HepG2 (cell line): ENCODE data around the gene CHKA. TPM values are rescaled to one million over a fixed set of nuclear protein-coding genes. Genes with fewer than 3 reads are reported as not detected.

ENCODE experiments used
- EEA1 ChIP-seq: sonication (generic); formaldehyde crosslinking; IDR thresholded peaks from 2 replicates; pipeline ENCODE4 v1.5.1; 2020; ENCODE audit warnings: mild to moderate bottlenecking, missing genetic modification reagents, borderline replicate concordance
- EP300 ChIP-seq, 3 experiments: sonication (generic) in 1 of 3; formaldehyde crosslinking in 1 of 3; IDR thresholded peaks; 2 replicates each; pipeline versions ENCODE4 v1.5.1 to v1.6.1; 2011 to 2020; ENCODE audit warnings: low read depth in 2 of 3, low read length in 2 of 3, borderline replicate concordance in 1 of 3, improper control_type of control experiment in 1 of 3, mild to moderate bottlenecking in 1 of 3, missing genetic modification reagents in 1 of 3, moderate library complexity in 1 of 3
- GFI1 ChIP-seq: sonication (generic); formaldehyde crosslinking; IDR thresholded peaks from 2 replicates; pipeline ENCODE4 v1.5.0; 2020; ENCODE audit warnings: missing genetic modification reagents, mild to moderate bottlenecking, borderline replicate concordance
- KDM6A ChIP-seq: IDR thresholded peaks from 2 replicates; pipeline ENCODE4 v1.6.1; 2016; ENCODE audit warnings: low read depth
- MYPOP ChIP-seq: sonication (generic); formaldehyde crosslinking; IDR thresholded peaks from 2 replicates; pipeline ENCODE4 v1.8.1; 2023; ENCODE audit warnings: mild to moderate bottlenecking, moderate library complexity, missing genetic modification reagents
- NFIC ChIP-seq: IDR thresholded peaks from 2 replicates; pipeline ENCODE4 v1.6.1; 2012; ENCODE audit warnings: mild to moderate bottlenecking, low read length, inconsistent platforms
- REPIN1 ChIP-seq: sonication (generic); formaldehyde crosslinking; IDR thresholded peaks from 2 replicates; pipeline ENCODE4 v1.8.0; 2022; ENCODE audit warnings: missing genetic modification reagents, low read depth, mild to moderate bottlenecking, borderline replicate concordance
- RFX5 ChIP-seq: IDR thresholded peaks from 2 replicates; pipeline ENCODE4 v1.6.1; 2011; ENCODE audit warnings: low read depth, low read length, improper control_type of control experiment
- ZFP36 ChIP-seq: fragments of 150-350 bp; IDR thresholded peaks from 2 replicates; pipeline ENCODE4 v1.6.1; 2018; ENCODE audit warnings: borderline replicate concordance, low read length, low read depth; ENCODE audit not compliant: partially characterized antibody
- ZNF263 ChIP-seq: sonication (generic); formaldehyde crosslinking; IDR thresholded peaks from 2 replicates; pipeline ENCODE4 v1.4.0; 2020; ENCODE audit warnings: missing genetic modification reagents
- ZNF350 ChIP-seq: sonication (generic); formaldehyde crosslinking; IDR thresholded peaks from 2 replicates; pipeline ENCODE4 v1.4.0; 2020; ENCODE audit warnings: mild to moderate bottlenecking, low read depth, missing genetic modification reagents, borderline replicate concordance
- ZNF652 ChIP-seq: IDR thresholded peaks from 2 replicates; pipeline ENCODE4 v1.6.1; 2016; ENCODE audit warnings: low read depth, borderline replicate concordance
- ZSCAN25 ChIP-seq: sonication (generic); formaldehyde crosslinking; IDR thresholded peaks from 2 replicates; pipeline ENCODE4 v1.8.0; 2022; ENCODE audit warnings: mild to moderate bottlenecking, missing genetic modification reagents
- polyA plus RNA-seq, 8 experiments: library from polyadenylated mRNA; depleted of rRNA in 3 of 8; stranded (reverse) in 7 of 8; unstranded in 1 of 8; fragments of >200 nt; fragmentation: Illumina TruSeq in 4 of 8; extraction: Trizol in 4 of 8; gene quantifications; 2 replicates each; pipeline versions ENCODE4 v1.2.1 to v1.2.3, GENCODE V29; 2011 to 2016; ENCODE audit warnings: low read depth in 4 of 8, missing spikeins in 1 of 8, mixed read lengths in 1 of 8; ENCODE audit not compliant: insufficient read depth in 1 of 8
- total RNA-seq, 5 experiments: library from RNA; depleted of rRNA; stranded (reverse); fragments of >200 nt; fragmentation: Illumina TruSeq; extraction: Trizol; gene quantifications; 2 replicates each; pipeline ENCODE4 v1.2.3, GENCODE V29; 2016; ENCODE audit warnings: low read depth in 1 of 5
- TF ChIP-seq, protein P1 (sequence below), 2 experiments: sonication (generic) in 1 of 2; formaldehyde crosslinking in 1 of 2; IDR thresholded peaks; 2 replicates each; pipeline versions ENCODE4 v1.4.0 to v1.6.1; 2018 to 2020; ENCODE audit warnings: missing genetic modification reagents in 2 of 2, borderline replicate concordance in 1 of 2, low read depth in 1 of 2, mild to moderate bottlenecking in 1 of 2, missing biosample characterization in 1 of 2
- TF ChIP-seq, protein P2 (sequence below): sonication (generic); formaldehyde crosslinking; IDR thresholded peaks from 2 replicates; pipeline ENCODE4 v1.8.0; 2022; ENCODE audit warnings: missing genetic modification reagents, mild to moderate bottlenecking, borderline replicate concordance

CHKA gene
- total and polyA plus RNA-seq, 2 of the 13 experiments (the other 11 are each of a cell fraction or from before 2014, with no cell fraction given) = 71.6 to 92.7 TPM

DNA sequence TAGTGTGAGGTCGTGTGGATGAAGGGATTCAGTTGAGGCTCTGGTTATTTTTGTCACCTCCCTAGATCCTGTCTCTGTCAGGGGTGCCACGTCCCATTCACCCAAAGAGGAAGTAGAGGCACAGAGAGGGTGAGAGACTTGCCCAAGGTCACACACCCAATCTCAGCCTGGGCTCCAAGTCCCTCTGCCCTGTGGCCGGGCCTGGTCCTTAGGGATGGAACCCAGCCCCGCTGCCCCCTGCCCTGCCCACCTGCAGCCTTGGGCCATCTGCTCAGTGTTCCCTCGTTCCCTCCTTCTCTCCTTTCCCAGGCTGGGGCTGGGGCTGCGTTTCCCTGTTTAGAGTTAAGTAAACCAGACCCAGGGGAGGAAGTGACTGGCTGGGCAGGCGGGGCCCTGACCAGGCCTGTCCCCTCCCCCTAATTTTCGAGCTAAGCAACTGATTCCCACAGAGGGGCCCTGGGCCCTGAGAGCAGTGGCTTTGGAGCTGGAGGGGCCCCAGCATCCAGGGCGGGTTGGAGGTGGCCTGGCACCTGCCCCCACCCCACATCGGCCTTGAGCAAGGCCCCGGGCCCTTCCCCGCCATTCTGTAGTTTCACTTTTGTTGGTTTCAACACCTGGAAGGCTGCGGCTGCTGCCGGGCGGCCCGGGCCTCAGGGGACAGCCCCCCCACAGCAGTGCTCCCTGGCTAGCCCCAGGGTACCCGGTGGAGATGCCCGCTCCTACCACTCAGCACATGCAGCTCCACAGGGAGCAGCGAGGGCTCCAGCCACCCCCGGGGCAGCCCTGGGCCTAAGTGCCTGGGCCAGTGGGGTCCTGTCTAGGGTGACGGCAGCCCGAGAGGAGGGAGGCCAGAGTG, 80.9 kb downstream of the CHKA start (continued):
- peak; percentile 49; the same call in 1 of the 2 replicates for TF ChIP-seq ZNF263 (CRISPR knock-in tag)
- TF ChIP-seq REPIN1 (CRISPR knock-in tag) = 0 out of 2 replicates have a peak, but pooled peaks have one; percentile 16
- TF ChIP-seq, protein P1, sequence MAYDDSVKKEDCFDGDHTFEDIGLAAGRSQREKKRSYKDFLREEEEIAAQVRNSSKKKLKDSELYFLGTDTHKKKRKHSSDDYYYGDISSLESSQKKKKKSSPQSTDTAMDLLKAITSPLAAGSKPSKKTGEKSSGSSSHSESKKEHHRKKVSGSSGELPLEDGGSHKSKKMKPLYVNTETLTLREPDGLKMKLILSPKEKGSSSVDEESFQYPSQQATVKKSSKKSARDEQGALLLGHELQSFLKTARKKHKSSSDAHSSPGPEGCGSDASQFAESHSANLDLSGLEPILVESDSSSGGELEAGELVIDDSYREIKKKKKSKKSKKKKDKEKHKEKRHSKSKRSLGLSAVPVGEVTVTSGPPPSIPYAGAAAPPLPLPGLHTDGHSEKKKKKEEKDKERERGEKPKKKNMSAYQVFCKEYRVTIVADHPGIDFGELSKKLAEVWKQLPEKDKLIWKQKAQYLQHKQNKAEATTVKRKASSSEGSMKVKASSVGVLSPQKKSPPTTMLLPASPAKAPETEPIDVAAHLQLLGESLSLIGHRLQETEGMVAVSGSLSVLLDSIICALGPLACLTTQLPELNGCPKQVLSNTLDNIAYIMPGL (CRISPR knock-in tag; IDR thresholded peaks at IDR 0.05; ENCODE audit: borderline replicate concordance in 1 of 2, low read depth in 1 of 2) = 0 out of 4 replicates have a peak, but pooled peaks have one; percentile 6 to 54
- 0 out of 2 replicates have a peak, but pooled peaks have one; percentile 27 for TF ChIP-seq KDM6A (CRISPR knock-in tag)
- TF ChIP-seq ZNF350 (CRISPR knock-in tag) = peak; percentile 69; the same call in 1 of the 2 replicates
- TF ChIP-seq ZSCAN25 = no peak
- no peak for TF ChIP-seq RFX5
- TF ChIP-seq ZNF652 (CRISPR knock-in tag) = 0 out of 2 replicates have a peak, but pooled peaks have one; percentile 24
- peak; percentile 46; the same call in 1 of the 2 replicates for TF ChIP-seq GFI1 (CRISPR knock-in tag)
- no peak for TF ChIP-seq EP300 (IDR thresholded peaks at IDR 0.05; ENCODE audit: low read depth in 2 of 2, low read length in 2 of 2)
- TF ChIP-seq EP300 (CRISPR knock-in tag; IDR thresholded peaks at IDR 0.05; ENCODE audit: borderline replicate concordance) = no peak
- TF ChIP-seq MYPOP (CRISPR knock-in tag) = 0 out of 2 replicates have a peak, but pooled peaks have one; percentile 24
- TF ChIP-seq ZFP36 = no peak
- TF ChIP-seq, protein P2, sequence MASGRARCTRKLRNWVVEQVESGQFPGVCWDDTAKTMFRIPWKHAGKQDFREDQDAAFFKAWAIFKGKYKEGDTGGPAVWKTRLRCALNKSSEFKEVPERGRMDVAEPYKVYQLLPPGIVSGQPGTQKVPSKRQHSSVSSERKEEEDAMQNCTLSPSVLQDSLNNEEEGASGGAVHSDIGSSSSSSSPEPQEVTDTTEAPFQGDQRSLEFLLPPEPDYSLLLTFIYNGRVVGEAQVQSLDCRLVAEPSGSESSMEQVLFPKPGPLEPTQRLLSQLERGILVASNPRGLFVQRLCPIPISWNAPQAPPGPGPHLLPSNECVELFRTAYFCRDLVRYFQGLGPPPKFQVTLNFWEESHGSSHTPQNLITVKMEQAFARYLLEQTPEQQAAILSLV (CRISPR knock-in tag) = 0 out of 2 replicates have a peak, but pooled peaks have one; percentile 18
- TF ChIP-seq EEA1 (CRISPR knock-in tag) = peak; percentile 57; the same call in 1 of the 2 replicates
- TF ChIP-seq NFIC = no peak
